ENCODE data around the gene HOXB9. TPM values are rescaled to one million over a fixed set of nuclear protein-coding genes. Genes with fewer than 3 reads are reported as not detected.

The HOXB9 gene
- 0.49 and 0.57 TPM in 2 replicates for total RNA-seq

DNA sequence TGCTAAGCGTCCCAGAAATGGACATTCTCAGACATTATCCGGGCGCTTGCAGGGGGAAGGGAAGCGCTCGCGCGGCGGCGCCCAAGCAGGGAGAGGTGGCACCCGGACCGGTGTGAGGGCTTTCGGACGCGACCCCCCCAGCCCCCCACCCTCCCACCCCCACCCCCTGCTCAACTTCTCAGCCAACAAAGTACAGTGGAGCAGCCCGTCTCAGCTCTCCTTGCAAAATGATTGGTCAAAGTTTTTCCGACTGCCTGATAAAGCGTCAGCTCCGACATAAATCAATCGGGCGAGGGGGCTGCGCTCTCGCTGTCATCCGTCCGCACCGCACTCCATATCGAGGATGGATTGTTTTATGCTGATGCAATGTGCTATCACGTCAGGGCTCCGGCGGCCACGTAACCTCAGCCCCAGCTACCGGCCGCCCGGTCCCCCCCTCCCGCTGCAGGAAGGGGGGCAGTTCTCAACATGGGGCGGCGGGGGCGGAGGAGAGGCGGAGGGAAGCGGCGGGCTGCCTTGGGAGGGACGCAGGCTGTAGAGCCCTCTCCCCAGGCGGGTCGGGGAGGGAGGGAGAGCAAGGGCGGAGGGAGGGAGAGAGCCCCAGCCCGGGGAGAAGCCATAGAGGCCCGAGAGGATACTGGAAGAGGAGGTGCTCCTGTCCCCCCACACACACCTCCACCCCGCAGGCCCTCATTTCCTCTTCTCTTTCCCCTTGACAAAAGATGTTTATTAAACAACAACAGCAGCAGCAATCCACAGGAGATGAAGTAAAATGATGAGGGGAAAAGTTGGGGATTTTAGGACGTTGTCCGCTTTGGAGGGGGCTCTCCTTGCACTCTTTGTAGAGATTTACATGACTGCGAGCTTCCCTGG is at the start of gene HOXB9:
Gene HOXB9, minus strand, starts transcription at position 114 of the 873 bp plus-strand sequence. Its CDS starts 89 bp downstream, at position 25.

DNA sequence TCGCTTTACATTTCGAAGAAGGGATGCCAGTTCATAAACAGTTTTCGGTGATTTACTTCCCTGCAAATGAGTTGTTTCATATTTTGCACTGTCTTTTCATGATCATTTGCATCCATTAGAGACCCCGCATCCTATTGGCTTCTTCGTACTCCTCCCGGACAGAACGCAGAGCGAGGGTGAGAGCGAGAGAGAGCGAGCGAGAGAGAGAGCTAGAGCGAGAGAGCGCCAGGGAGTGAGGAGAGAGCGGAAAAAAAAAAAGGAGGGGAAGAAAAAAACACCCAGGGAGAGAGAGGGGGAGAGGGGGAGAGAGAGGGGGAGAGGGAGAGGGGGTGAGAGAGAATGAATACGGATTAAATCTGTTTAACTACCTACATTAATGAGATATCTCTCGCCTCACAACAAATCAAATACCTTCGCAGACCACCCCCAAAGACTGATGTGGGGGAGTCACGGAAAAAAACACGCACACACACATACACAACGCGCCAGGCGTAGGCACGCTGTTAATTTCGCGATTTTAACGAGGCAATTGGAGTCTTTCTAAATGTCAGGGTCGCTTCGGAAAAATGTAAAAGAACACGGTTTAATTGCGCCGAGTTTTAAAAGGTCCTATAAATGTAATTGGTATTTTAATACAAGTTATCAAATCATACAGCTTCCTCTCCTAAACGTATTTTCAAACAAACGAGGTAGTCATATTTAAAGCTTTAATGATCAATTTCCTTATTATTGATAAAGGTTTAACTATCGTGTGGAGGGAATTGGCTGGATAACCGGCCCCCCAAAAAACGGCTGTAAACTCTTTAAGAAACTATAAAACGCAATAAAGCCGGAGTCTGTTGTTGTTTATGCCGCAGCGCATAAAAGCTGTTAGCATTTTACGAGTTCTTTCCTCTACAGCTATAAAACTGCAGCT is 10.9 kb downstream of the HOXB9 start, which contains the start of gene HOXB8:
Gene HOXB8, minus strand, starts transcription at position 246 of the 916 bp plus-strand sequence. CDS start 588 bp downstream, outside the sequence.

DNA sequence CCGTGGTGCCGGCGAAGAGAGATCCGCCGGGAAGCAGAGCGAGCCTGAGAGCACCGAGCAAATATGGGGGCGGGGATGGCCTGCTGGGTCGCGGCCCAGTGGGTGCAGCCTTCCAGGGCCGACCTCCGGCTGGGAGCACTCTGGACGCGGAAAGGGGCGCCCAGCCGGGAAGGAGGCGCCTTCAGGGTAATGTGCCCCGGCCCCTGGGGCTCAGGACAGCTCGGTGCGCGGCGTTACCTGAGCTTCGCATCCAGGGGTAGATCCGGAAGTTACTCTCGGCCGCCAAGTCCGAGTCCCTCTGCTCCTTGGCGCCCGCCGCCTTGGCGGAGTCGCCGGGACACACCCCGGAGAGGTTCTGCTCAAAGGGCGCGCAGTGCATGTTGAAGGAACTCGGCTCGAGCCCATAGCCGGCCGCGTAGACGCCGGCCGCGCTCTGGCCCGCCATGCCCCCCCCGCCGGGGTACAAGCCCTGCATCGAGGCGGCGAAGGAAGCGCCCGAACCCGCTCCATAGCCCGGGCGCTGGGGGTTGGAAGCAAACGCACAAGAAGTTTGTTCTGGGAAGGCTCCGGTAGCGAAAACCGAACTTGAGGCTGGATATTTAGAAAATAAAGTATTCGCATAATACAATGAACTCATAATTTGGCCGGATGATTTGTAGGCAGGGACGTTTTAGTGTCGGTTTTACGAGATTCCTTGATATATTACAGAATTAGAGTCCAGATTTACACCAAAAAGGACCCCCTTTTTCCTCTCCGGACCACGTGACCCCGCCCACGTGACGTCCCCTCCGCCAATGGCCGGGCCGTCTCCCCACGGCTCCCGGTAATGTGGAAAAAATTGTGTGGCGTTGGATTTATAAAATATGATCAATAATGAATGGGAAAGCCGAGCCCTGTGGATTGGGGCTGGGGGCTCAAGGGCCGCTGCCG is 15.6 kb downstream of the HOXB9 start, which contains the start of gene HOXB7:
Gene HOXB7, minus strand, starts transcription at position 736 of the 930 bp plus-strand sequence. Its CDS starts 99 bp downstream, at position 637.

DNA sequence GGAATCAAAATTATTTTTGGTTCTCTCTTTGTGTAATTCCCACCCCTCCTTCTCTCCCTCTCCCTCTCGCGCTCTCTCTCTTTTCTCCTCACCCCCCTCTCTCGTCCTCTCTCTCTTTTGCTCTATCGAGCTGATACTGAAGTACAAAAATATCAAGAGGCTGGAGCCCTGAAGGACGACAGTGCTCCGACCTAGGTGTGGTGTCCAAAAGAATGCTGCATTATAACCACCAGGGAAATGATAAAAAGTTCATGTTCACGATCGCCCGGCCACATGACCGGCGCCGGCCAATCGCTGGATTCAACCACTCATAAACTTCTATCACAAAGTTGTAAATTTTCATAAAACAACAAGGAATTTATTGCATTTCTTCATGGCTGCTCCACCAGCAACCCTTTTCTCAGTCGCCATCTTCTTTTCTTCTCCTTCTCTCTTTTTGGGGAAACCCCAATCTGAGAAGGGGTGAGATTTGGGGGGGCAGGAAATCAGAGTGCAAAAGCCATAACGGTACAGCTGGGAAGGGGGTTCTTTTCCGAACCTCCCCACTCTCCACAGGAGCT is 21.3 kb downstream of the HOXB9 start, which contains the start of gene HOXB6:
Gene HOXB6, minus strand, starts transcription at position 217 of the 560 bp plus-strand sequence. CDS start 6,836 bp downstream, outside the sequence.

DNA sequence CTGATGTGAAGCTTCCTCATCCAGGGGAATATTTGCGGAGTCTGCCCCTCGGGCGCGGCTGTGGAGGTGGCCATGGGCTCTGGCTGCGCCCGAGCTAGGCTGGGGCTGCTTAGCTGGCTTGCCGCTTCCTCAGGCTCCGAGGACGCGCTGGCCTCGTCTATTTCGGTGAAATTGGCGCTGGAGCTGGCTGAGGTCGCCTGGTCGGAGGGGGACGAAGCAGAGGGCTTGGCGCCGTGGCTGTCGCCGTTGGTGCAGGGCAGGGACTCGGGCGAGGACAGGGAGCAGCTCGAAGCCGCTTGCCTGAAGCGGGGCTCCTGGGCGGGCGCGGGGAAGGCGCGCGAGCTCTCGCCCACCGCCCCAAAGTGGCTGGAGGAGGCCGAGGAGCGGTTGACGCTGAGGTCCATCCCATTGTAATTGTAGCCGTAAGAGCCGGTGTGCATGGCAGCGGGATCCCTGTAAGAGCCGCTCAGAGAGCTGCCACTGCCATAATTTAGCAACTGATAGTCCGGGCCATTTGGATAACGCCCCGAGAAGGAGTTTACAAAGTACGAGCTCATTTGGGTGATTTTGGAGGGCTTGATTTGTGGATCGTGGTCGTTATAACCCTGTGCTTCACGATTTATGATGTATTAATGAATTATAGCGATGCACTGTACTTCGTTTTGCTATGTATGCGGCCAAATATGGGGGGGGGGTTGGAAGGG is 32.9 kb downstream of the HOXB9 start, which contains the start of gene HOXB5:
Gene HOXB5, minus strand, starts transcription at position 654 of the 704 bp plus-strand sequence. Its CDS starts 97 bp downstream, at position 557.

DNA sequence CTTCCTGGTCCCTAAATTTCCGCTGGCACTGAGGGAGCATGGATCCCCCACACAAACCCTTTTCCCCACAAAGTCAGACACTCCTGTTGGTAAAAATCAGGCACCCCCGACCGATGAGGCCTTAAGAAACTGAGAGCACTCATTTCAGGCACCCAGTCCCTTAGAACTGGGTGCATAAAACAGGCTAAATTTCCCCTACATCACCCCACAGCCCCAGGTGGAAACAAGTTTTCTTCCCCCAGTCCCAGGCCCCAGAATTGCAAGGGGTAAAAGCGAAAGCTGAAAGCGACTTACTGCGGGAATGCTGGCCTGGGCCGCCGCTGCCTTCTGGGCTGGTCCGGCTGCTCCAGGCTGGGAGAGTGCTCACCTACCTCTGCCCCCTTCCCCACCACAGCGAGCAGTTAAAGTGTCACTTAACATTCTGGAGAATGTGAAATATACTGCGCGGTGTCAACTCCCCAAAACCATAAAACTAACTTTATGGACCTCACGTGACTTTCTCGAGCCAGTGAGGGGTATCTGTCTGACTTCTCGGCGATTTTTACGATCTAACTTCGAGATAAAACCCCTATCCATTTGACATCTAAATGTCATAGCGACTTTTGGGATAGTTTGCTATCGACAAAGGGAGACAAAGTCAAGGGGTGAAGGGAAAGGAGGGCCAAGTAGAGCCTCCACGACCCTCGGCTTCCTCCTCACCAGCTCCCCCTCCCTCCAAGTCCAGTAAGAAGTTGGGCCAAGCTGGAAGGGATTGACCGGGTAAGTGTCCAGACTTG is 36.1 kb downstream of the HOXB9 start, which contains the start of gene HOXB3:
Gene HOXB3, minus strand, starts transcription at position 411 of the 776 bp plus-strand sequence. CDS start 37,767 bp downstream, outside the sequence.

DNA sequence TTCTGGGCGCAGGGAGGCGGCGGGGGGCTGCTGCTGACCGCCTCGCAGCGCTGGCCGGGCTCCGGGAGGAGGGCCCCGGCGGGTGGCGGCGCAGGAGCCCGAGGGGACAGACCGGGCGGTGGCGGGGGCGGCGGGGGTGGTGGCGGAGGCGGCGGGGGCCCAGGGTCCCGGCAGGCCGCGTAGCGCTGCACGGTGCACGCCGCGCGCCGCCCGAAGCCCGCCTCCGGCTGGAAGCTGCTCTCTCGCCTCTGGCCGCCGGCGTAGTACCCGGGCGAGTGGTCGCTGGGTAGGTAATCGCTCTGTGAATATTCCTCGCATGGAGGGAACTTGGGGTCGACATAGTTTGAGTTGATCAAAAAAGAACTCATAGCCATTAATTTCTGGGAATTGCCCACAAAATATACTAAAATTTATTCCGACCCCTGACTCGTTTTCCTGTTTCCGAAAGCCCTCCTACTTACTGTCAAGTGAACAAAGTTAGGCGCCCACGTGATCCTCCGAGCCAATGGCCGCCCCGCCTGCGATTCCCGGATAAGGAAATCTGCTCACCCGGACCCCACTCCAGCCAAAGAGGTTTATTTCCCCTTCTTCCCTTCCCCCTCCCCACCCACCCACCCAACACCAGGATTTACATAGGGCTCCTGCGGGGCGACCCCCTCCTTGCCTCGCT is 48.1 kb downstream of the HOXB9 start, which contains the start of gene HOXB4:
Gene HOXB4, minus strand, starts transcription at position 405 of the 670 bp plus-strand sequence. Its CDS starts 31 bp downstream, at position 374.

Other genes with a start within 250 kb of the HOXB9 start
- gene SKAP1, start 196.1 kb downstream of the HOXB9 start, total RNA-seq, result 0.16 TPM in 1 of 2 replicates, not detected in the other
- not detected in 2 replicates for gene HOXB1, start 95.3 kb downstream of the HOXB9 start, total RNA-seq
- 1.6 and 5.2 TPM in 2 replicates for gene HOXB2, start 81.2 kb downstream of the HOXB9 start, total RNA-seq
- 2.3 and 3.3 TPM in 2 replicates for gene HOXB4, start 48.0 kb downstream of the HOXB9 start, total RNA-seq
- 5.3 and 6.8 TPM in 2 replicates for gene HOXB3, start 36.1 kb downstream of the HOXB9 start, total RNA-seq
- gene HOXB5, start 32.6 kb downstream of the HOXB9 start, total RNA-seq, result 0.25 and 0.32 TPM in 2 replicates
- gene HOXB6, start 21.4 kb downstream of the HOXB9 start, total RNA-seq, result 9.9 and 10.2 TPM in 2 replicates
- 6.9 and 14.6 TPM in 2 replicates for gene HOXB7, start 15.3 kb downstream of the HOXB9 start, total RNA-seq
- 1.4 and 4.9 TPM in 2 replicates for gene HOXB8, start 11.1 kb downstream of the HOXB9 start, total RNA-seq
- gene PRAC1, start 96.2 kb upstream of the HOXB9 start, total RNA-seq, result not detected in 2 replicates
- not detected in 2 replicates for gene PRAC2, start 96.8 kb upstream of the HOXB9 start, total RNA-seq
- not detected in 2 replicates for gene HOXB13, start 102.4 kb upstream of the HOXB9 start, total RNA-seq
- gene TTLL6, start 190.9 kb upstream of the HOXB9 start, total RNA-seq, result 0.06 TPM in 1 of 2 replicates, not detected in the other
- gene CALCOCO2, start 204.7 kb upstream of the HOXB9 start, total RNA-seq, result 36.9 and 52.0 TPM in 2 replicates